ENCODE results near the gene PTPRE. TPM values are rescaled to one million over a fixed set of nuclear protein-coding genes. Genes with fewer than 3 reads are reported as not detected.

PTPRE gene
- total RNA-seq, 1 experiment from 2014 or later: 0.50 TPM

DNA sequence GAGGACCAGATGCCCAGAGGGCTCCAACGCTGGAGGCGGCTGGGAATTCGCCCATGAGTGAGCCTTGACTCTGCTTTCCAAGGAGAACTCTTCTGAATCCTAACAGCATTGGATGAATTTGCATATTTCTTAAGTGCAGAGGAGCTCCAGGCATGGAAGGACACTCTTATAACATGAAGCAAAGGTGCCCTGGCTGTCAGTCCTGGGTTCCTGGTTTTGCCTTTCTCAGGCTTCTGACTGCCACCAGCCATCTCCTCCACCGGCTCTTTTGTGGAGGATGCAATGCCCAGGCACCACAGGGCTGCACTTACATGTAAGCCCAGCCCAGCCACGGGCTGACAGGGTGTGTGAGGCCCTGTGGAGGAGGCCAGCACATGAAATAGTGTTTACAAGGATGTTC, 22.4 kb upstream of the PTPRE start:
- Mint-ChIP-seq H3K27me3 (ENCODE audit: insufficient read depth, unreplicated experiment) (no peaks in the 10 kb centered on the region), H3K4me3 (ENCODE audit: unreplicated experiment) (no peak overlapping the region), H3K4me1 (ENCODE audit: low read depth, unreplicated experiment) (no peaks in the 10 kb centered on the region), H3K36me3 (ENCODE audit: insufficient read depth, unreplicated experiment) (no peaks in the 10 kb centered on the region), H3K27ac (ENCODE audit: unreplicated experiment) (no peak overlapping the region), H3K9me3 (ENCODE audit: unreplicated experiment) (no peaks in the 10 kb centered on the region)
- intact Hi-C loops (cut with micrococcal nuclease; ENCODE audit: unreplicated experiment): no loop called here
- POLR2A ChIA-PET: no interaction called here
- BruUV-seq (replicated peaks): no TSS peak
- no peaks in the 10 kb centered on the region for H3K9me3 ChIP-seq
- no peak overlapping the region for H3K4me3 ChIP-seq (ENCODE audit: low read depth, low read length)
- DNase-seq: no peak
- H3K36me3 ChIP-seq (ENCODE audit: control insufficient read depth, insufficient read depth, low read length): no peaks in the 10 kb centered on the region
- no peaks in the 10 kb centered on the region for H3K27me3 ChIP-seq (replicated peaks; ENCODE audit: control insufficient read depth, insufficient read depth, low read length)
- CTCF ChIA-PET: no interaction called here
- TF ChIP-seq, protein P1, sequence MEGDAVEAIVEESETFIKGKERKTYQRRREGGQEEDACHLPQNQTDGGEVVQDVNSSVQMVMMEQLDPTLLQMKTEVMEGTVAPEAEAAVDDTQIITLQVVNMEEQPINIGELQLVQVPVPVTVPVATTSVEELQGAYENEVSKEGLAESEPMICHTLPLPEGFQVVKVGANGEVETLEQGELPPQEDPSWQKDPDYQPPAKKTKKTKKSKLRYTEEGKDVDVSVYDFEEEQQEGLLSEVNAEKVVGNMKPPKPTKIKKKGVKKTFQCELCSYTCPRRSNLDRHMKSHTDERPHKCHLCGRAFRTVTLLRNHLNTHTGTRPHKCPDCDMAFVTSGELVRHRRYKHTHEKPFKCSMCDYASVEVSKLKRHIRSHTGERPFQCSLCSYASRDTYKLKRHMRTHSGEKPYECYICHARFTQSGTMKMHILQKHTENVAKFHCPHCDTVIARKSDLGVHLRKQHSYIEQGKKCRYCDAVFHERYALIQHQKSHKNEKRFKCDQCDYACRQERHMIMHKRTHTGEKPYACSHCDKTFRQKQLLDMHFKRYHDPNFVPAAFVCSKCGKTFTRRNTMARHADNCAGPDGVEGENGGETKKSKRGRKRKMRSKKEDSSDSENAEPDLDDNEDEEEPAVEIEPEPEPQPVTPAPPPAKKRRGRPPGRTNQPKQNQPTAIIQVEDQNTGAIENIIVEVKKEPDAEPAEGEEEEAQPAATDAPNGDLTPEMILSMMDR (IDR thresholded peaks at IDR 0.05; ENCODE audit: insufficient read depth in 1 of 2, low read depth in 1 of 2, low read length in 1 of 2, severe bottlenecking in 1 of 2, unreplicated experiment in 1 of 2): no peak
- peaks cover 10% of the 10 kb centered on the region for H3K4me1 ChIP-seq

DNA sequence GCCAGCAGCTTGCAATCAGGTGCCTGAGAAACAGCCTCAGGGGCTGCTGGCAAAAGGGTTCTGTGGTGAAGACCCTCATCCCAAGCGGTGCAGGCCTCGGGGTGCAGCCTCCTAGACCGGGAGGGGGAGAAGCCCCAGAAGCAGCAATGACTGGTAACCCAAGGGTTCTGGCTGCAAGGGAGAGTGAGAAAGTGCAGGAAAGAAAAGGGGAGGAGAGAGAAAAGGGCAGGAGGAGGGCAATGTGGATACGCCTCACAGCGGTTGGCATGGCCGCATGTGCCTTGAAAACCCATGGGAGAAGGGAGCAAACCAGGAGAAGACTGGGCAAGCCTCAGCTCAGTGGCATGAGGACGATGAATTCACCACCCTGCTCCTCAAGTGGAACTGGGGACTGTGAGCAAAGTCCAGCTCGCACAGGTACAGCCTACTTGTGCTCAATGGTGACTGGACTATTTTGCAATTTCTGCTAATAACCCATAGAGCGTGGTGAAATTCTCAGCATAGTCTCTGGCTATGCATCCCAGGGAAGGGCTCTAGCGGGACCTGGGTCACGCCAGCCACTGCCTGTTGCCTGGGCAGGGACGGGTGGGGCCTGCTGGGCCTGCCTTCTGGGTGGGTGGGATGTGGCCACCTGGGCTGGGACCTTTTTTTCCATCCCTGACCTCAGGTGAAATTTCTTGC, 20.4 kb upstream of the PTPRE start:
- H3K36me3 Mint-ChIP-seq (ENCODE audit: insufficient read depth, unreplicated experiment): no peaks in the 10 kb centered on the region
- H3K9me3 ChIP-seq: no peaks in the 10 kb centered on the region
- ChIA-PET POLR2A (no interaction called here), CTCF (no interaction called here)
- H3K27ac Mint-ChIP-seq (ENCODE audit: unreplicated experiment): no peak overlapping the region
- no peaks in the 10 kb centered on the region for H3K36me3 ChIP-seq (ENCODE audit: control insufficient read depth, insufficient read depth, low read length)
- no peaks in the 10 kb centered on the region for H3K27me3 ChIP-seq (replicated peaks; ENCODE audit: control insufficient read depth, insufficient read depth, low read length)
- no peaks in the 10 kb centered on the region for H3K9me3 Mint-ChIP-seq (ENCODE audit: unreplicated experiment)
- H3K27me3 Mint-ChIP-seq (ENCODE audit: insufficient read depth, unreplicated experiment): no peaks in the 10 kb centered on the region
- no peak overlapping the region for H3K4me3 Mint-ChIP-seq (ENCODE audit: unreplicated experiment)
- TF ChIP-seq, protein P1 (IDR thresholded peaks at IDR 0.05; ENCODE audit: insufficient read depth in 1 of 2, low read depth in 1 of 2, low read length in 1 of 2, severe bottlenecking in 1 of 2, unreplicated experiment in 1 of 2): no peak
- no peaks in the 10 kb centered on the region for H3K4me1 Mint-ChIP-seq (ENCODE audit: low read depth, unreplicated experiment)
- H3K4me1 ChIP-seq: peaks cover 5% of the 10 kb centered on the region; the same call in 1 of the 2 replicates
- BruUV-seq (replicated peaks): no TSS peak
- intact Hi-C loops (cut with micrococcal nuclease; ENCODE audit: unreplicated experiment): no loop called here
- H3K4me3 ChIP-seq (ENCODE audit: low read depth, low read length): no peak overlapping the region
- peak; percentile 26 to 50 for DNase-seq

DNA sequence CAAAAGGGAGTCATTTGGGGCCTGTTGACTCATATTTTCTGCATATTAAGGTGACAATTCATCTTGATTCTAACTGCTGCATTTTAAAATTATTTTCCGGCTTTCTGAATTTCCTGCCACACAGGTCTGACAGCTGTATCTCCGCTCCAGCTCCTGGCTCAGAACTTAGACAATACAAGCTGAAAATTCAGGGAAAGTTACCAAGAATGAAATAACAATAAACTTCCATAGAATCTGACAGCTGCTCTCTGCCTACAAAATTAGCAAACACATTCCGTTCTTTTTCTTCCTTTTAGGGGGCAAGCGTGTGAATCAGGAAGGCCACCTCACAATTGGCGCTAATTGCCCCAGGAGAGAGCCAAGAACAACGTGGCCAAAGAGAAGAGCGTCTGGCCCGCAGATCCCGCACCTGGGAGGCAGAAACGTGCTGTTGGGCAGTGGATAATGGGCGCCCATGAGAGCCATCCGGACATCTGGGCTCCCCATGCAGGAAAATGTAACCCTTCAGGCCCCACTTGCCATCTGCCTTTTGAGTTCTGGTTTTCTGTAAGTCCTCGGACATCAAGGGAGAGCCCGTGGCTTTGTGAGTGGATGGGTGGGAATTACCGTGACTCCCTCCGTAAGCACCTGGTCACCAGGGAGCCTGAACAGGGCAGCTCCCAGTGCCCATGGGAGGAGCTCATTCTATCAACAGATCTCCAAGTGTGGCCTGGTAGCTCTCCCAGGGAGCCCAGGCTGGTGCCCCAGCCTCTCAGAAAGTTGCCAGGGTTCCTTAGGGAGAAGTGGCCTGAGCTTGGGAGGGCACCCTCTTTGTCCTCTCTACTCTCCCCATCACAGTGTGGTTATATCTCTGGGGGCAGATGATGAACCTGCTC, 19.1 kb upstream of the PTPRE start:
- Histone ChIP-seq H3K4me3 (ENCODE audit: low read depth, low read length) (no peak overlapping the region), H3K36me3 (ENCODE audit: control insufficient read depth, insufficient read depth, low read length) (no peaks in the 10 kb centered on the region), H3K4me1 (peaks cover 14% of the 10 kb centered on the region; the same call in 1 of the 2 replicates), H3K9me3 (no peaks in the 10 kb centered on the region), H3K27me3 (replicated peaks; ENCODE audit: control insufficient read depth, insufficient read depth, low read length) (no peaks in the 10 kb centered on the region)
- Mint-ChIP-seq H3K9me3 (ENCODE audit: unreplicated experiment) (no peaks in the 10 kb centered on the region), H3K4me3 (ENCODE audit: unreplicated experiment) (no peak overlapping the region), H3K36me3 (ENCODE audit: insufficient read depth, unreplicated experiment) (no peaks in the 10 kb centered on the region), H3K27ac (ENCODE audit: unreplicated experiment) (no peak overlapping the region), H3K4me1 (ENCODE audit: low read depth, unreplicated experiment) (no peaks in the 10 kb centered on the region), H3K27me3 (ENCODE audit: insufficient read depth, unreplicated experiment) (no peaks in the 10 kb centered on the region)
- no TSS peak for BruUV-seq (replicated peaks)
- intact Hi-C loops (cut with micrococcal nuclease; ENCODE audit: unreplicated experiment): no loop called here
- TF ChIP-seq, protein P1 (IDR thresholded peaks at IDR 0.05; ENCODE audit: insufficient read depth in 1 of 2, low read depth in 1 of 2, low read length in 1 of 2, severe bottlenecking in 1 of 2, unreplicated experiment in 1 of 2): no peak
- CTCF ChIA-PET: no interaction called here
- no peak for DNase-seq
- POLR2A ChIA-PET: no interaction called here
